CD14-positive monocyte (primary cell): ENCODE measurements around the gene ASB17. TPM values are rescaled to one million over a fixed set of nuclear protein-coding genes. Genes with fewer than 3 reads are reported as not detected.

Experiments used
- DNase-seq, 3 donors: peaks; one replicate each; pipeline ENCODE4 v3.0.0-alpha.2; 2011 to 2022
- H2AFZ ChIP-seq: 2 replicates; pipeline ENCODE4 v1.6.0; 2012; ENCODE audit warnings: mild to moderate bottlenecking, low read depth, low read length, inconsistent platforms; ENCODE audit not compliant: insufficient read depth, poor library complexity, severe bottlenecking
- H3K27ac ChIP-seq, 2 donors: 1 replicate in 1 of 2; 2 replicates in 1 of 2; pipeline ENCODE4 v1.5.1; 2012 to 2013; ENCODE audit warnings: low read length in 2 of 2, control low read depth in 1 of 2, inconsistent platforms in 1 of 2, low read depth in 1 of 2, mild to moderate bottlenecking in 1 of 2
- H3K27me3 ChIP-seq, 2 donors: one replicate each; pipeline versions ENCODE4 v1.6.0 to v1.6.1; 2011 to 2013; ENCODE audit warnings: low read length in 2 of 2; ENCODE audit not compliant: control insufficient read depth in 2 of 2, insufficient read depth in 2 of 2
- H3K36me3 ChIP-seq, 2 donors: replicated peaks in 1 of 2; 1 replicate in 1 of 2; 2 replicates in 1 of 2; pipeline versions ENCODE4 v1.5.1 to v1.6.1; 2012 to 2013; ENCODE audit warnings: low read length in 2 of 2, control low read depth in 1 of 2, inconsistent platforms in 1 of 2, mild to moderate bottlenecking in 1 of 2; ENCODE audit not compliant: insufficient read depth in 2 of 2, control insufficient read depth in 1 of 2
- H3K4me1 ChIP-seq, 2 donors: 1 replicate in 1 of 2; 2 replicates in 1 of 2; pipeline versions ENCODE4 v1.5.1 to v1.6.1; 2012 to 2013; ENCODE audit warnings: low read length in 2 of 2, control low read depth in 1 of 2, inconsistent platforms in 1 of 2, mild to moderate bottlenecking in 1 of 2, moderate library complexity in 1 of 2; ENCODE audit not compliant: insufficient read depth in 2 of 2, control insufficient read depth in 1 of 2
- H3K4me2 ChIP-seq: replicated peaks from 2 replicates; pipeline ENCODE3; 2012; ENCODE audit warnings: low read length, moderate library complexity, mild to moderate bottlenecking; ENCODE audit not compliant: poor library complexity, severe bottlenecking; ENCODE audit errors: extremely low read depth
- H3K4me3 ChIP-seq, 3 experiments: fragments of 200-600 bp in 1 of 3; sonication (generic) in 1 of 3; replicated peaks in 1 of 3; 1 replicate in 2 of 3; 2 replicates in 1 of 3; pipeline ENCODE4 v1.5.1; 2011 to 2013; ENCODE audit warnings: low read length in 3 of 3, mild to moderate bottlenecking in 3 of 3, control low read depth in 2 of 3, low read depth in 2 of 3, inconsistent platforms in 1 of 3, moderate library complexity in 1 of 3
- H3K79me2 ChIP-seq: 2 replicates; pipeline ENCODE4 v1.6.0; 2012; ENCODE audit warnings: mild to moderate bottlenecking, control low read depth, inconsistent platforms, low read length, moderate library complexity; ENCODE audit not compliant: insufficient read depth
- H3K9ac ChIP-seq: 2 replicates; pipeline ENCODE4 v1.6.0; 2017; ENCODE audit warnings: low read length, mild to moderate bottlenecking; ENCODE audit not compliant: insufficient read depth, poor library complexity, severe bottlenecking
- H3K9me3 ChIP-seq, 2 donors: replicated peaks in 1 of 2; 1 replicate in 1 of 2; 2 replicates in 1 of 2; pipeline versions ENCODE4 v1.5.1 to v1.6.1; 2012 to 2013; ENCODE audit warnings: low read length in 2 of 2, control low read depth in 1 of 2; ENCODE audit not compliant: control insufficient read depth in 1 of 2, insufficient read depth in 1 of 2
- H4K20me1 ChIP-seq: 2 replicates; pipeline ENCODE4 v1.6.0; 2012; ENCODE audit warnings: mild to moderate bottlenecking, low read length, control low read depth, moderate library complexity; ENCODE audit not compliant: insufficient read depth
- H3K27ac Mint-ChIP-seq, 7 donors: one replicate each; pipeline ENCODE4 v1.8.0; 2020; ENCODE audit warnings: mild to moderate bottlenecking in 7 of 7, mixed read lengths in 7 of 7, moderate library complexity in 6 of 7, inconsistent platforms in 2 of 7
- H3K27me3 Mint-ChIP-seq, 3 donors: one replicate each; pipeline ENCODE4 v1.8.0; 2021 to 2022; ENCODE audit warnings: low read depth in 3 of 3, mild to moderate bottlenecking in 3 of 3, mixed read lengths in 3 of 3, moderate library complexity in 3 of 3, inconsistent platforms in 1 of 3
- H3K36me3 Mint-ChIP-seq, 2 donors: one replicate each; pipeline ENCODE4 v1.8.0; 2020; ENCODE audit warnings: mixed read lengths in 2 of 2, inconsistent platforms in 1 of 2, mild to moderate bottlenecking in 1 of 2
- H3K4me1 Mint-ChIP-seq: one replicate; pipeline ENCODE4 v1.8.0; 2020; ENCODE audit warnings: mild to moderate bottlenecking, mixed read lengths
- H3K4me3 Mint-ChIP-seq, 2 donors: one replicate each; pipeline ENCODE4 v1.8.0; 2020; ENCODE audit warnings: mild to moderate bottlenecking in 2 of 2, mixed read lengths in 2 of 2, moderate library complexity in 1 of 2
- H3K9me3 Mint-ChIP-seq, 7 donors: one replicate each; pipeline ENCODE4 v1.8.0; 2020 to 2022; ENCODE audit warnings: mixed read lengths in 7 of 7, mild to moderate bottlenecking in 6 of 7, moderate library complexity in 6 of 7, inconsistent platforms in 2 of 7
- WGBS: methylation state at CpG from one replicate; pipeline ENCODE4 v1.1.5; 2013; ENCODE audit warnings: missing lambda C conversion rate; ENCODE audit not compliant: insufficient coverage; 5-methylcytosine and 5-hydroxymethylcytosine counted together
- intact Hi-C, 2 donors: fragments of 100-400 bp; cut with micrococcal nuclease; formaldehyde crosslinking; loops; one replicate each; pipeline versions ENCODE4 v1.15.0 to v1.15.1; 2023
- polyA plus RNA-seq, 3 donors: library from polyadenylated mRNA; depleted of rRNA in 1 of 3; unstranded in 2 of 3; stranded (reverse) in 1 of 3; fragments of 300-500 nt in 2 of 3; fragments of >200 nt in 1 of 3; fragmentation: Illumina TruSeq in 2 of 3; gene quantifications; 1 replicate in 2 of 3; 2 replicates in 1 of 3; pipeline ENCODE4 v1.2.3, GENCODE V29; 2012 to 2021
- TF ChIP-seq, protein P1 (sequence below): fragments of 200-600 bp; IDR thresholded peaks from one replicate; pipeline ENCODE4 v1.8.0; 2022; ENCODE audit warnings: antibody characterized with exemption, mild to moderate bottlenecking

Gene ASB17
- polyA plus RNA-seq, 3 donors = not detected

DNA sequence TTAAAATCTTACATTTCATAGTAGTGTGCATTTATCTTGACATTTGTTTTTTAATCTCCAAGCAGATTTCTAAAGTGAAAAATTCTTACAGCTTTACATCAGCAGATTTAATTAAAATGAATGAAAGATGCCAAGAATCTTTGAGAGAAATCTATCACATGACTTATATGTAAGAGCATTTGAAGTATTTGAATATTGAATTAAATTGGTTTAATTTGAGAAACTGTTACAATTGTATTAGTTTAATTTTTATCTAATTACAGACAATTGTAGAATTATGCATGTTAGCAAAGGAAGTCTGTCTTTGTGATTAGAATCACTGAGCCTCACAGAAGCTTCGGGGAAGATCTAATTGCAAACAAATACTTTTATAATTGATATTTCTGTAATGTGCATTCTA is 52.2 kb downstream of the ASB17 start:
- H3K4me3 ChIP-seq = no peak overlapping the region
- WGBS = no CpG with 5 or more reads among the region's 1 CpG
- H3K79me2 ChIP-seq = no peaks in the 10 kb centered on the region
- DNase-seq = no peak
- TF ChIP-seq, protein P1, sequence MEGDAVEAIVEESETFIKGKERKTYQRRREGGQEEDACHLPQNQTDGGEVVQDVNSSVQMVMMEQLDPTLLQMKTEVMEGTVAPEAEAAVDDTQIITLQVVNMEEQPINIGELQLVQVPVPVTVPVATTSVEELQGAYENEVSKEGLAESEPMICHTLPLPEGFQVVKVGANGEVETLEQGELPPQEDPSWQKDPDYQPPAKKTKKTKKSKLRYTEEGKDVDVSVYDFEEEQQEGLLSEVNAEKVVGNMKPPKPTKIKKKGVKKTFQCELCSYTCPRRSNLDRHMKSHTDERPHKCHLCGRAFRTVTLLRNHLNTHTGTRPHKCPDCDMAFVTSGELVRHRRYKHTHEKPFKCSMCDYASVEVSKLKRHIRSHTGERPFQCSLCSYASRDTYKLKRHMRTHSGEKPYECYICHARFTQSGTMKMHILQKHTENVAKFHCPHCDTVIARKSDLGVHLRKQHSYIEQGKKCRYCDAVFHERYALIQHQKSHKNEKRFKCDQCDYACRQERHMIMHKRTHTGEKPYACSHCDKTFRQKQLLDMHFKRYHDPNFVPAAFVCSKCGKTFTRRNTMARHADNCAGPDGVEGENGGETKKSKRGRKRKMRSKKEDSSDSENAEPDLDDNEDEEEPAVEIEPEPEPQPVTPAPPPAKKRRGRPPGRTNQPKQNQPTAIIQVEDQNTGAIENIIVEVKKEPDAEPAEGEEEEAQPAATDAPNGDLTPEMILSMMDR = no peak
- H3K36me3 ChIP-seq = no peaks in the 10 kb centered on the region
- peaks cover 0 to under 1% (median 0%) of the 10 kb centered on the region in 7 donors for H3K9me3 Mint-ChIP-seq
- H3K4me1 ChIP-seq = no peaks in the 10 kb centered on the region
- H4K20me1 ChIP-seq = no peaks in the 10 kb centered on the region
- no peak overlapping the region for H3K4me3 Mint-ChIP-seq
- no peaks in the 10 kb centered on the region for H3K36me3 Mint-ChIP-seq
- H3K27ac ChIP-seq = no peak overlapping the region
- no peaks in the 10 kb centered on the region for H3K27me3 ChIP-seq
- no peak overlapping the region for H3K9ac ChIP-seq
- H3K9me3 ChIP-seq = no peaks in the 10 kb centered on the region
- H3K27me3 Mint-ChIP-seq = peaks cover 0 to 1% (median 0%) of the 10 kb centered on the region in 3 donors
- no peak overlapping the region for H3K4me2 ChIP-seq
- intact Hi-C loops = no loop called here
- no peak overlapping the region for H2AFZ ChIP-seq
- no peaks in the 10 kb centered on the region for H3K4me1 Mint-ChIP-seq
- H3K27ac Mint-ChIP-seq = no peak overlapping the region

DNA sequence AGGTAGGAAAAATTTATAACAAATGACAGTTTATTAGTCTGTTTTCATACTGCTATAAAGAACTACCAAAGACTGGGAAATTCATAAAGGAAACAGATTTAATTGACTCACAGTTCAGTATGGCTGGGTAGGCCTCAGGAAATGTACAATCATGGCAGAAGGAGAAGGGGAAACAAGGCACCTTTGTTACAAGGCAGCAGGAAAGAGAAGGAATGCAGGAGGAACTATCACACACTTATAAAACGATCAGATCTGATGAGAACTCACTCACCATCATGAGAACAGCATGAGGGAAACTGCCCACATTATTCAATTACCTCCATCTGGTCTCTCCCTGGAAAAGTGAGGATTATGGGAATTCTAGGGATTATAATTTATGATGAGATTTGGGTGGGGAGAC is 61.3 kb downstream of the ASB17 start:
- H3K4me3 Mint-ChIP-seq = no peak overlapping the region
- WGBS = no CpG with 5 or more reads among the region's 1 CpG
- H3K4me1 ChIP-seq = no peaks in the 10 kb centered on the region
- H3K36me3 ChIP-seq = no peaks in the 10 kb centered on the region
- TF ChIP-seq, protein P1 = no peak
- H3K9me3 ChIP-seq = peaks cover 5 to 6% of the 10 kb centered on the region in 2 donors
- H3K27ac Mint-ChIP-seq = no peak overlapping the region
- H3K9ac ChIP-seq = no peak overlapping the region
- H4K20me1 ChIP-seq = no peaks in the 10 kb centered on the region
- H3K79me2 ChIP-seq = no peaks in the 10 kb centered on the region
- H3K4me3 ChIP-seq = no peak overlapping the region
- no peak overlapping the region for H3K4me2 ChIP-seq
- intact Hi-C loops = no loop called here
- H3K9me3 Mint-ChIP-seq = peaks cover 3 to 11% (median 7%) of the 10 kb centered on the region in 7 donors
- H3K4me1 Mint-ChIP-seq = no peaks in the 10 kb centered on the region
- DNase-seq = no peak
- no peak overlapping the region for H3K27ac ChIP-seq
- no peaks in the 10 kb centered on the region for H3K27me3 ChIP-seq
- no peak overlapping the region for H2AFZ ChIP-seq
- no peaks in the 10 kb centered on the region for H3K36me3 Mint-ChIP-seq
- peaks cover 0 to 4% (median 0%) of the 10 kb centered on the region in 3 donors for H3K27me3 Mint-ChIP-seq

Other genes with a start within 250 kb of the ASB17 start
- gene ACADM, start 207.7 kb downstream of the ASB17 start, polyA plus RNA-seq = 10 to 100 TPM in 2 of 3 donors, 1 to 10 TPM in 1; 7.1 to 32.1 (median 31.3) TPM
- gene RABGGTB, start 146.1 kb downstream of the ASB17 start, polyA plus RNA-seq = 10 to 100 TPM in 1 of 3 donors, 1 to 10 TPM in 2; 6.5 to 84.2 (median 8.1) TPM
- gene MSH4, start 135.5 kb downstream of the ASB17 start, polyA plus RNA-seq = under 1 TPM in 1 of 3 donors, not detected in 2; 0.07 TPM
- gene ST6GALNAC3, start 142.3 kb upstream of the ASB17 start, polyA plus RNA-seq = 1 to 10 TPM; 6.5 to 9.2 (median 7.6) TPM